Skeletal muscle satellite cell (primary cell): ENCODE results near the gene CA10.

ENCODE experiments used
- H3K27me3 ChIP-seq: 2 replicates; pipeline ENCODE4 v1.7.0; 2013; ENCODE audit warnings: low read length; ENCODE audit not compliant: control insufficient read depth, insufficient read depth
- H3K36me3 ChIP-seq: 2 replicates; pipeline ENCODE4 v1.7.0; 2013; ENCODE audit warnings: mild to moderate bottlenecking, control low read depth, low read length; ENCODE audit not compliant: insufficient read depth
- H3K4me1 ChIP-seq: 2 replicates; pipeline ENCODE4 v1.7.0; 2013; ENCODE audit warnings: low read length; ENCODE audit not compliant: control insufficient read depth, insufficient read depth
- H3K4me2 ChIP-seq: 2 replicates; pipeline ENCODE4 v1.7.0; 2013; ENCODE audit warnings: mild to moderate bottlenecking, low read length
- H3K4me3 ChIP-seq: 2 replicates; pipeline ENCODE4 v1.7.0; 2013; ENCODE audit warnings: low read length
- H3K9ac ChIP-seq: 2 replicates; pipeline ENCODE4 v1.7.0; 2013; ENCODE audit warnings: mild to moderate bottlenecking, low read depth, low read length, moderate library complexity
- H3K9me3 ChIP-seq: replicated peaks from 2 replicates; pipeline ENCODE4 v1.7.0; 2013; ENCODE audit warnings: mild to moderate bottlenecking, control low read depth, low read length

Gene CA10

GRCh38 chr17:51617986-51618385, 540.5 kb downstream of the CA10 start:
- H3K27me3 ChIP-seq = no peaks in the 10 kb centered on the region
- H3K4me1 ChIP-seq = no peaks in the 10 kb centered on the region
- H3K9ac ChIP-seq = no peak overlapping the region
- H3K36me3 ChIP-seq = no peaks in the 10 kb centered on the region
- peaks cover 4% of the 10 kb centered on the region for H3K9me3 ChIP-seq
- no peak overlapping the region for H3K4me3 ChIP-seq
- no peak overlapping the region for H3K4me2 ChIP-seq

- H3K36me3 ChIP-seq = no peaks in the 10 kb centered on the region
- no peak overlapping the region for H3K4me3 ChIP-seq
- no peaks in the 10 kb centered on the region for H3K9me3 ChIP-seq
- no peaks in the 10 kb centered on the region for H3K4me1 ChIP-seq
- no peaks in the 10 kb centered on the region for H3K27me3 ChIP-seq
- no peak overlapping the region for H3K9ac ChIP-seq
- H3K4me2 ChIP-seq = no peak overlapping the region
Measured at GRCh38 chr17:51613255-51613654, 545.3 kb downstream of the CA10 start.

- no peak overlapping the region for H3K9ac ChIP-seq
- H3K27me3 ChIP-seq = no peaks in the 10 kb centered on the region
- H3K4me2 ChIP-seq = no peak overlapping the region
- no peak overlapping the region for H3K4me3 ChIP-seq
- H3K36me3 ChIP-seq = no peaks in the 10 kb centered on the region
- no peaks in the 10 kb centered on the region for H3K4me1 ChIP-seq
- H3K9me3 ChIP-seq = peaks cover 3% of the 10 kb centered on the region
Measured at GRCh38 chr17:51612692-51613091, 545.8 kb downstream of the CA10 start.

GRCh38 chr17:51611585-51611984, 546.9 kb downstream of the CA10 start:
- Histone ChIP-seq H3K4me3 (no peak overlapping the region), H3K9ac (no peak overlapping the region), H3K4me1 (no peaks in the 10 kb centered on the region), H3K4me2 (no peak overlapping the region), H3K36me3 (no peaks in the 10 kb centered on the region), H3K9me3 (peaks cover 4% of the 10 kb centered on the region), H3K27me3 (no peaks in the 10 kb centered on the region)

- Histone ChIP-seq H3K9ac (no peak overlapping the region), H3K27me3 (no peaks in the 10 kb centered on the region), H3K4me1 (no peaks in the 10 kb centered on the region), H3K9me3 (peaks cover 4% of the 10 kb centered on the region), H3K36me3 (no peaks in the 10 kb centered on the region), H3K4me3 (no peak overlapping the region), H3K4me2 (no peak overlapping the region)
Measured at GRCh38 chr17:51610834-51611233, 547.7 kb downstream of the CA10 start.

- Histone ChIP-seq H3K4me1 (no peaks in the 10 kb centered on the region), H3K9ac (no peak overlapping the region), H3K27me3 (no peaks in the 10 kb centered on the region), H3K36me3 (no peaks in the 10 kb centered on the region), H3K4me2 (no peak overlapping the region), H3K9me3 (peaks cover 4% of the 10 kb centered on the region), H3K4me3 (no peak overlapping the region)
Measured at GRCh38 chr17:51610155-51610554, 548.4 kb downstream of the CA10 start.

- no peak overlapping the region for H3K4me2 ChIP-seq
- H3K27me3 ChIP-seq = no peaks in the 10 kb centered on the region
- H3K4me3 ChIP-seq = no peak overlapping the region
- no peaks in the 10 kb centered on the region for H3K36me3 ChIP-seq
- peaks cover 4% of the 10 kb centered on the region for H3K9me3 ChIP-seq
- H3K9ac ChIP-seq = no peak overlapping the region
- H3K4me1 ChIP-seq = no peaks in the 10 kb centered on the region
Measured at GRCh38 chr17:51608251-51608933, 550.1 kb downstream of the CA10 start.

- Histone ChIP-seq H3K27me3 (no peaks in the 10 kb centered on the region), H3K4me2 (no peak overlapping the region), H3K4me3 (no peak overlapping the region), H3K9ac (no peak overlapping the region), H3K36me3 (no peaks in the 10 kb centered on the region), H3K9me3 (peaks cover 4% of the 10 kb centered on the region), H3K4me1 (no peaks in the 10 kb centered on the region)
Measured at GRCh38 chr17:51607512-51607911, 551.0 kb downstream of the CA10 start.

- Histone ChIP-seq H3K4me1 (no peaks in the 10 kb centered on the region), H3K36me3 (no peaks in the 10 kb centered on the region), H3K9me3 (peaks cover 4% of the 10 kb centered on the region), H3K27me3 (no peaks in the 10 kb centered on the region), H3K4me3 (no peak overlapping the region), H3K4me2 (no peak overlapping the region), H3K9ac (no peak overlapping the region)
Measured at GRCh38 chr17:51604299-51605020, 554.1 kb downstream of the CA10 start.

- no peaks in the 10 kb centered on the region for H3K4me1 ChIP-seq
- H3K4me2 ChIP-seq = no peak overlapping the region
- H3K9ac ChIP-seq = no peak overlapping the region
- no peaks in the 10 kb centered on the region for H3K36me3 ChIP-seq
- H3K27me3 ChIP-seq = no peaks in the 10 kb centered on the region
- no peaks in the 10 kb centered on the region for H3K9me3 ChIP-seq
- H3K4me3 ChIP-seq = no peak overlapping the region
Measured at GRCh38 chr17:51601622-51602261, 556.8 kb downstream of the CA10 start.

- Histone ChIP-seq H3K9me3 (no peaks in the 10 kb centered on the region), H3K4me2 (no peak overlapping the region), H3K9ac (no peak overlapping the region), H3K4me1 (no peaks in the 10 kb centered on the region), H3K36me3 (no peaks in the 10 kb centered on the region), H3K4me3 (no peak overlapping the region), H3K27me3 (no peaks in the 10 kb centered on the region)
Measured at GRCh38 chr17:51598824-51599223, 559.7 kb downstream of the CA10 start.
